HG03571 (cell line): ENCODE measurements around the gene MRNIP.
"Not testable (repeated sequence)": the region's sequence is repeated elsewhere in the genome, so short reads cannot be mapped to it uniquely, and the experiment has no call there.

Source experiments
- ATAC-seq: cut with Tn5 transposase; IDR thresholded peaks from one replicate; pipeline ENCODE4 v1.9.1; 2021; ENCODE audit not compliant: unreplicated experiment

MRNIP gene

GRCh38 chr5:179840766-179841165 is 17.9 kb downstream of the MRNIP start:
- ATAC-seq = no peak

- no peak for ATAC-seq
Observed at GRCh38 chr5:179840321-179840720, 18.3 kb downstream of the MRNIP start.

DNA sequence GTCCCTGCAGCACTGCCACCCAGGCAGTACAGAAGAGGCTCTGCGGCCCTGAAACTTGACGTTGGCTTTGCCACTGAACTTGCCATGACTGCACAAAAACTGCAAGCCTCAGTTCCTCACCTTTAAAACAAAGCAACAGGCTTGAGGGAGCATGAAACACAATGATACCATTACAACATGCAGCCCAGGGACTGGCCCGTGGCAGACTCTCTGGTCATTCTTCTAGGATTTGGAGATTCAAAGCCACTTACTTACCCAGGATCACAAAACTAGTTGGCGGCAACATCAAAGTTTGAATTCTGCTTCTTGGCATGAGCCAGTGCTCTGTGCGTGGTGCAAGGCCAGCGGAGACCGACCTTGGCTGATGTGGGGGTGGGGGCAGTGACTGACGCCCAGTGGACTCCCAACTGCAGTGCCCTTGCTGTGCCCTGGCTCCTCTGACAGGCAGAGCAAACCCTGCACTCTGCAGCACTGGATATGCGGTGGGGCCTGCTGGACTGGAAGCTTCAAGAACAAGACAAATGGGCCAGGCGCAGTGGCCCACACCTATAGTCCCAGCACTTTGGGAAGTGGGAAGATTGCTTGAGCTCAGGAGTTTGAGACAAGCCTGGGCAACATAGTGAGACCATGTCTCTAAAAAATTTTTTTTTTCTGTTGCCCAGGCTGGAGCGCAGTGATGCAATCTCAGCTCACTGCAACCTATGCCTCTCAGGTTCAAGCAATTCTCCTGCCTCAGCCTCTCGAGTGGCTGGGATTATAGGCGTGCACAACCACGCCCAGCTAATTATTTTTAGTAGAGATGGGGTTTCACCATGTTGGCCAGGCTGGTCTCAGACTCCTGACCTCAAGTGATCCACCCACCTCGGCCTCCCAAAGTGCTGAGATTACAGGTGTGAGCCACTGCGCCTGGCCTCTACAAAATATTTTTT is 19.0 kb downstream of the MRNIP start:
- ATAC-seq = no peak

GRCh38 chr5:179837076-179838011 is 21.3 kb downstream of the MRNIP start:
- ATAC-seq = no peak

- ATAC-seq = peak; percentile 48
Observed at GRCh38 chr5:179836225-179837019, 22.2 kb downstream of the MRNIP start.

- not testable (repeated sequence) for ATAC-seq
Observed at GRCh38 chr5:179834871-179835270, 23.7 kb downstream of the MRNIP start.

DNA sequence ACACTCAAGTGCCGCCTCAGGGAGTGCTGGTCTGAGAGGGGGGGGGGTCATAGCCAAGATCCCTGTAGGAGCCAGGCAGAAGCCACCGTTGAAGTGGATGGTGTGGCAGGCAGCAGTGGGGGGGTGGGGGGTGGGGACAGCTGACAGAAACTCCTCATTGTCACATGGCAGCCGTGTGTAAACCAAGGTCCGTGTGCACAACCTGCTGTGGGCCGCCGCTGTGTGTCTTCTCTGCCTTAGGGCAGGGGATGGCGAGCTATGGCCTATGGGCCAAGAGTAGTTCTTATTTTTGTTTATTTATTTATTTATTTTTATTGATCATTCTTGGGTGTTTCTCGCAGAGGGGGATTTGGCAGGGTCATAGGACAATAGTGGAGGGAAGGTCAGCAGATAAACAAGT is 24.5 kb downstream of the MRNIP start:
- ATAC-seq = no peak

DNA sequence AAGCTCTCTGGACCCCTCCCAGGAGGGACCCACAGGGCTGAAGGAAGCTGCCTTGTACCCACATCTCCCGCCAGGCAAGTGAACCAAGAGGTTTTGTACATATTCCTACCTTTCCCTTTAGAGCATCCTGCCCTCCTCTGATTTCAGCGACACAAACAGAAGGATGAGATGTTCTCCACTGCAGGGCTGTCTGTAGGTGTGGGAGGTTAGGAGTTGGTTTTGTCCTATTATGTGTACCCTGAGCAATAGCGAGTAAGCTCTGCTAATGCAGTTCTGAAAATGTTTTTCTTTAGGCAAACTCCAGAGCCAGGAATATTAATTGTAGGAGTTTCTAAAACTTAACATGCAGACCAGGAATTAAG is 24.9 kb downstream of the MRNIP start:
- ATAC-seq = no peak

DNA sequence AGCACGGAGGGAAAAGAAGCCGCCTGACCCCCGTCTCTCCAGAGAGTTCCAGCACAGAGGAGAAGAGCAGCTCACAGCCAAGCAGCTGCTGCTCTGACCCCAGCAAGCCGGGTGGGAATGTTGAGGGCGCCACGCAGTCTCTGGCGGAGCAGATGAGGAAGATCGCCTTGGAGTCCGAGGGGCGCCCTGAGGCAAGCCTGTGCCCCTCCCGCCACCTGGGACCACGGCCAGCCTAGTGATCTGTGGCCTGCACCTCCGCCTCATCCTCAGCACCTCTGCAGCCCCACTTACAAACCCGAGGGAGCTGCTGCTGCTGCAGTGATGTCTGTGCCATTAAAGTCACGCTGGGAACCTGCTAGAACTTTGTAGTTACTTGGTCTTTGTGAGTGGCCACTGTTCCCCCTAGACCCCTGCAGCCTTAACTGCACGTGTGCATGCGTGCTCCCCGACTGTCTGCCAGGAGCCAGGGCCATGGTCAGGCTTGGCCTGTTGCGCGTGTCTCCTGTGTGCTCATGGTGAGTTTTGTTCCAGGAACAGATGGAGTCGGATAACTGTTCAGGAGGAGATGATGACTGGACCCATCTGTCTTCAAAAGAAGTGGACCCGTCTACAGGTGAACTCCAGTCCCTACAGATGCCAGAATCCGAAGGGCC is 25.4 kb downstream of the MRNIP start:
- ATAC-seq = no peak

DNA sequence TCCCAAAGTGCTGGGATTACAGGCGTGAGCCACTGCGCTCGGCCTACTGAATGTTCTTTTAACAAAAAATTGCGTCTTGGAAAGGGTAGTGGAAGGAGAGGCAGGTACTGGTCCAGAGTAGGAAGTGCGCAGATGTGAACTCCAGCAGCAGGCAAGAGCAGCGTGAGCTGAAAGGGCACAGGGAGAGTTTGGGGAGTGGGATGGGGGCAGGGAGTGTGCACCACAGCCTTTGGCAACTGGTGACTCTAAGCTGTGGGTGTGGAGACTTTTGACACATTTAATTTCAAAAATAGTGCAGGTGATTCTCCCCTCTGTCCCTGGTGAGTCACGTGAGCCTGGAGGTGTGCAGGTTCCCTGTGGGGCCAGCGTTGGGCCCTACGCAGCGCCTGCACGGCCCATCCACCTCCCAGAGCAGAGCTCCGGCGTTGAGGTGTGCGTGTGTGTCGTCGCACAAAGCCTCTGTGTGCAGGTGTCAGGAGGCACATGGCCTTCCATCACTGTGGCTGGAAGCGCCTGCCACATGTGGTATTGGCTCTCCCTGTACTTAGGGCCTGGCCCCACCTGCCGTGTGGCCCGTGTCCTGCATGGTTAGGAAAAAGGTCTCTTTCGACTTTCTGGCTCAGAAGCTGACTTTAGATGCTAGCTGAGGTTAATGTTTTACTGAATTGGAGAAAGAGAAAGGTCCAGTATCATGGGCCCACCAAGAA is 26.4 kb downstream of the MRNIP start:
- ATAC-seq = no peak

DNA sequence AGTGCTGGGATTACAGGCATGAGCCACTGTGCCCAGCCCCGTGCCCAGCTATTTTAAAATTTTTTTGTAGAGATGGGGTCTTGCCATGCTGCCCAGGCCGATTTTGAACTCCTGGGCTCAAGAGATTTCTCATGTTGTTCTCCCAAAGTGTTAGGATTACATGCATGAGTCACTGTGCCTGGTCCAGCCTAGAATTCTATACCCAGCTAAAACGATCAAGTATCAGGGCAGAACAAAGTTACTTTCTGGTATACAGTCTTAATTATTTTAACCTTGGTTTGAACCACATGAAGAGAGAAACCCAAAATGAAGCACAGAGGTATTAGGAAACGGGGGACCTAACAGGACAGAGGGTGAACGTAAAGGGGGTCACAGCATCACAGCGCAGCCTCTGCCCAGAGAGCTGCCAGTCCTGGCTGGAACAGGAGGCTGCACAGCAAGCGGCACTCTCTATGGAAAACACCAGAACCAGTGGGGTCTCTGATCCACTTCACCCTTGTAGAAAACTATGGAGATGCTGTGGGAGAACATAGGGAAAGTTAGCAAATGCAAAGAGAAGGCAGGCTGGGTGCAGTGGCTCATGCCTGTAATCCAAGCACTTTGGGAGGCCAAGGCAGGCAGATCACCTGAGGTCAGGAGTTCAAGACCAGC is 27.7 kb downstream of the MRNIP start:
- no peak for ATAC-seq

DNA sequence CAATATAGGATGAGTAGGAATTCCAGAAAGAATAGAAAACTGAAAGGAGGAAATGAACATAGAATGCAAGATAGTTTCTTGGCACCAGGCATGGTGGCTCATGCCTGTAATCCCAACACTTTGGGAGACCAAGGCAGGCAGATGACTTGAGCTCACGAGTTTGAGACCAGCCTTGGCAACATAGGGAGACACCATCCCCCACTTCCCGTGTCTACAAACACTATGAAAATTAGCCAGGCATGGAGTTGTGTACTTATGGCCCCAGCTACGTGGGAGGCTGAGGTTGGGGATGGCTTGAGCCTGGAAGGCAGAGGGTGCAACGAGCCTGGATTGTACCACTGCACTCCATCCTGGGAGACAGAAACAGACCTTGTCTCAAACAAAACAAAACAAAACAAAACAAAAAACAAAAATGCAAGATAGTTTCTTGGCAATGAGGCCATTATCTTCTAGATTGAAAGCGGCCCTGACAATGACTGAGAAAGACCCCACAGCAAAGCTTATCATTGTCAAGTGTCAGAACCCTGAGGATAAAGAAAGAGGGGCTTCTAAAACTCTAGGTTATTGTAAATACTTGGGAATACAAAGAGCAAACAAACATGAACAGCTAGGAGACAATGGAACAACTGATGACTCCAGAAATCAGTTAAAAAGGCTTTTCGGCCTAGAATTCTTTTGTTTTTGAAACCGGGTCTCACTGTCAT is 28.7 kb downstream of the MRNIP start:
- no peak for ATAC-seq

- no peak for ATAC-seq
Observed at GRCh38 chr5:179828756-179829421, 29.7 kb downstream of the MRNIP start.

DNA sequence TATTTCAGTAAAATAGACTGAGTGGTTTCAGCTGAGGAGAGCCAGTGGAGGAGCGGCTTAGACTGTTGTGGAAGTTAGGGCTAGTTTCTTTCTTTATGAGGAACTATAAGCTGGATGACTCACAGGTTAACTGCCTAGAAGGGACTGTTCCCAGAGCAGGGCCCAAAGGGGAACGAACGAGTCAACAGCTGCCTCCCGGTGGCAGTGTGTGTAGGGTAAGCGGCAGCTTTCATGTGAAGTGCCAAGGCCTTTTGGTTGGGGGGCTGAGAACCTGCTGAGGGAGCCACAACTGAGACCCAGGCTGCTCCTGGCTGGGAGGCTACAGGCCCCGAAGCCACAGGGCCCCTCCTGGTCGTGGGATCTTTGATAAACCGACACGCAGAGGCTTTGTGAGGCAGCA is 30.9 kb downstream of the MRNIP start:
- no peak for ATAC-seq

GRCh38 chr5:179825655-179826182 is 32.9 kb downstream of the MRNIP start:
- no peak for ATAC-seq

DNA sequence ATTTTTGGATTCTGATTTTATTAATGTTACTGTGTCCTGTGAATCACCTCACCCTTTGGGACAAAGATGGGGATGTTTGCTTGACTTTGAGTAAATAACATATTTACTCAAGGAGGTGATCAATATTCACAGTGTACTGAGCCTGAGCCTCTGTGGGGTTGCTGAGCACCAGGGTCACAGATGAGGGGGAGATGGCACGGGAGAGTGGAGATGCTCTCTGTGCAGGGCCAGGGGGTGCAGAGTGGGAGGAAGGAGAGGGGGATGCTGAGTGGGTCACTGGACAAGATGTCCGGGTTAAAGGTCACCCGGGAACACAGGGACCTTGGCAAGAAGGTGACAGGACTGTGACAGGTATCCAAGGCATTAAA is 33.9 kb downstream of the MRNIP start:
- no peak for ATAC-seq

GRCh38 chr5:179823937-179824744 is 34.5 kb downstream of the MRNIP start:
- no peak for ATAC-seq
